HG03460 (cell line): ENCODE data around the gene LRRC15.

Experiments
- ATAC-seq: cut with Tn5 transposase; IDR thresholded peaks from one replicate; pipeline ENCODE4 v1.9.1; 2021; ENCODE audit not compliant: unreplicated experiment

Gene LRRC15

GRCh38 chr3:194386066-194386465 is 16.5 kb upstream of the LRRC15 start:
- no peak for ATAC-seq

DNA sequence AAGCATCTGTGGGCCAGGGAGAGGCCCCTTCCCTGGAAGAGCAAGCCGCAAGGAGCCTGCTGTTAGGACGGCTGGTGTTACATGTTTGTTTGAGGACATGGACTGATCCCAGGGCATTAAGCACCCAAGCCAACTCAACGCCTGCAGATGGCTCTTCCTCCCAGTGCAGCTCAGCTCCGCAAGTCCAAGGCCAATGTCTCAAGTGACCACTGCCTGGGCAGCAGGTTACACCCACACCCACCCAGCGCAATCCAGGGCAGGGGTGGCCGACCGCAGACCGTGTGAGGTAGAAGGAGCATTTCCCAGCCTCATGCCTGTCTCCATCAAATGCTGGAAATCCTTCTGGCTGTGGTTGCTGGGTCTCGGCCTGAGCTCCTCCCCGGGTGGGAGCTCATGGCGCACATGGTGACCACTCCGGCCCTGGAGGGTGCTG is 15.0 kb upstream of the LRRC15 start:
- ATAC-seq, result no peak

- no peak for ATAC-seq
These were observed 14.6 kb upstream of the LRRC15 start for GRCh38 chr3:194384156-194384555.

GRCh38 chr3:194383276-194383940 is 13.9 kb upstream of the LRRC15 start:
- ATAC-seq, result no peak

- ATAC-seq, result no peak
These were observed 13.3 kb upstream of the LRRC15 start for GRCh38 chr3:194382892-194383223.

- ATAC-seq, result no peak
These were observed 12.8 kb upstream of the LRRC15 start for GRCh38 chr3:194382196-194382891.

DNA sequence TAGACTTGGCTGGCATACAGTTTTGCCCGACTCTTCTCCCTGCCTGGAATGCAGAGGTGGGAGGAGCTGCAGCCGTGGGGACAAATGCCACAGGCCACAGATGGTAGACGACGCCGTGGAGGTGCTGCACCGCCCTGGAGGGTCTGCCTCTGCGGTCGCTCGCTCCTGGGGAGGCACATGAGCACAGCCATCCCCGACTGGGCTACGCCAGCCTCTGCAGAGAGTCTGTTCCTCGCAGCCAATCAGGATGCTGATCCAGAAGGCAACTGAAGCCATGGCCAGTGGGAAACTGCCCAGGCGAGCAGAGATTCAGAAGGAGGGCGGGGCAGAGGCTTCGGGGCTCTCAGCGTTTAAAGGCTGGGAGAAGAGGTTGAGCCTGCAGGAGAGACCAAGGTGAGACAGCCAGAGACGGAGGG is 11.9 kb upstream of the LRRC15 start:
- ATAC-seq, result no peak

DNA sequence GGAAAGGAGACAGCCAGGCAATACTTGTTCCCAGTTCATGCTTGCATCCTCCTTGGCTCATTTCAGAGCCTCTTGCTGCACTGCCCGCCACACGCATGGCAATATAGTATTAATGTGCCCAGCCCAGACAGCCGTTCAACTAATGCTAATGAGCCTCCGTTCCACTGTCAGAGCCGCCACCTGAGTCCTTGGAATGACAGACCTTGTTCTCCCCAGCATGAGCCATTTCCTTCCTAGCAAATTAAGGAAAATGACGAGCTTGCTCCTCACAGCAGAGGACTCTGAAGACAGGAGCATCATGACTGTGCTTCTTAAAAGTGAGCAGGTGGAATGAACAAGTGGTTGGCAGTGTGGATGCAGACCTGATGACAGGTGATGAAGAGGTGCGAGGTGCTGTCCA is 10.8 kb upstream of the LRRC15 start:
- no peak for ATAC-seq

- no peak for ATAC-seq
These were observed 10.1 kb upstream of the LRRC15 start for GRCh38 chr3:194379651-194380050.

DNA sequence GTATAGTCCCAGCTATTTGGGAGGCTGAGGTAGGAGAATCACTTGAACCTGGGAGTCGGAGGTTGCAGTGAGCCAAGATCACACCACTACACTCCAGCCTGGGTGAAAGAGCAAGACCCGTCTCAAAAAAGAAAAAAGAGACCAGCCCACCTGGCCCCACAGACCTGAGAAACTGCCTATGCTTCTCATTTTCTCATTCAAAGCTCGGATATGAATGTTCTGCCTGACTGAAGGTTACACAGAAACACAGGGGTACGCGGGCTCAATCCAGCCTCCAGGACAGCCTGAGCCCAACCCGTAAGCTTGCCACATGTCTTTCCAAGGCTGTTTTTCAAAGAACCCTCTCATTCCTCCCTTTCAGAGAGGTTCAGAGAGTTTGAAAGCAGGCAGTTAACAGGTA is 9.7 kb upstream of the LRRC15 start:
- no peak for ATAC-seq

GRCh38 chr3:194377708-194378107 is 8.2 kb upstream of the LRRC15 start:
- no peak for ATAC-seq

GRCh38 chr3:194376241-194376560 is 6.7 kb upstream of the LRRC15 start:
- no peak for ATAC-seq

- ATAC-seq, result no peak
These were observed 6.1 kb upstream of the LRRC15 start for GRCh38 chr3:194375473-194376240.

DNA sequence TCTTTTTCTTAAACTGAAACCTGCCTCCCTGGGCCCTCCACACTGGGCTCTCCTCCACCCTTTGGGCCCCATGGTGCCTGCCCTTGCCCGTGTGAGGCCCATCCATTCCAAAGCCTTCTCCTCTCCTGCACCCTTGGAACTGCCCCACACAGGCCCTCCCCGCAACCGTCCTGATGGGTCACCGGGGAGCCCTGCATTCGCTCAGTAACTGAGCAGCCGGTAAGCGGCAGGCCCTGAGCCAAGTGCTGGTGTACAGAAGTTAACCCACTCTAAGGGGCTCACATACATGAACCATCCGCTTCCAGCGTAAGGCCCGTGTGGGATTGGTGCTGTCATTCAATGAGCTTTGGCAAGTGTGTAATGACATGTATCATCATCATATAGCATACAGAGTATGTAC is 5.4 kb upstream of the LRRC15 start:
- ATAC-seq, result no peak

- no peak for ATAC-seq
These were observed 4.4 kb upstream of the LRRC15 start for GRCh38 chr3:194373899-194374298.

DNA sequence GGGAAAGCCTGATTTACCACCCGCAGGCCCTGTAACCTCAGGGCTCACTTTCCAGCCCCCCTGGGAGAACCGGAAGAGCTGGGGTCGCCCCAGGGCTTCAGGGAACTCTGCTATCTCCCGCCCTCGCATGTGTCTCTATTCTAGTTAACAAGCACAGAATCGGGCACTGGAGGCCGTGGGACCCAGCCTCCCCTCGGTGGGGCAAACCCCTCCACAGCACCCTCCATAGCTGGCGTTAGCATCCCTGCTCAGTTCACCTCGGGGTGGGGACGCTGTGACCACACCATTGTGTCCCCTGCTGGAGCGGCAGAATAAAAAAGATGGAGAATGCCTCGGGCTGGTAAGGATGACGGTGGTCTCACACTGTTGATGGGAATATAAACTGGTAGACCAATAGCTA is 3.5 kb upstream of the LRRC15 start:
- no peak for ATAC-seq

DNA sequence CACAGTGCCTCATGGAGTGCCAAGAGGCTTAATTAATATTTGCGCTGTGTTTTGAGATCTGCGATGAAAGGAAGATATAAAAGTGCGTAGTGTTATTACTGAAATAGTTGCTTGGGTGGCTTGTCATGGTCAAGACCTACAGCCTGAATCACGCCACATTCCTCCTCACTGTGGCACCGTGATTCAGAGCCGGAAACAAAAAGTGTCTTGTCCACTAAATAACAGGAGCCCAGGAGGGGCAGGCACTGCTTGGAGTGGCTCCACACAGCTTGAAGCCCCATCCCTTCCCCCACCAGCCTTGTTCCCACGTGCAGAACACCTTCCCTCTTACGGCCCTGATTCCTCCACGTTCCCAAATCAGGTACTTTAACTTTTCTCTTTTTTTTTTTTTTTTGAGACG is 1.2 kb upstream of the LRRC15 start:
- no peak for ATAC-seq

- ATAC-seq, result no peak
These were observed 625 bp downstream of the LRRC15 start for GRCh38 chr3:194368918-194369317.

GRCh38 chr3:194367992-194368841 is 1.3 kb downstream of the LRRC15 start:
- no peak for ATAC-seq

- no peak for ATAC-seq
These were observed 3.5 kb downstream of the LRRC15 start for GRCh38 chr3:194365978-194366490.

GRCh38 chr3:194365526-194365925 is 4.0 kb downstream of the LRRC15 start:
- no peak for ATAC-seq
